Muscle of back (tissue), 11 donors: Measurements from ENCODE around the gene PLCB1. TPM values are rescaled to one million over a fixed set of nuclear protein-coding genes. Genes with fewer than 3 reads are reported as not detected.
A peak's percentile ranks its signal among the peaks of the same experiment; 100 is the strongest.

Experiments
- DNase-seq, 3 donors: peaks; one replicate each; pipeline versions ENCODE4 v3.0.0 to v3.0.0-alpha.2; 2013
- polyA plus RNA-seq, 10 donors: library from polyadenylated mRNA; unstranded; fragments of 120-200 nt; gene quantifications; one replicate each; pipeline ENCODE4 v1.2.1, GENCODE V29; 2013; ENCODE audit not compliant: insufficient read length in 10 of 10

Gene PLCB1
- polyA plus RNA-seq, 10 donors: 7.8 to 16.3 (median 10.9) TPM

- no peak for DNase-seq
These were observed 3.6 kb upstream of the PLCB1 start for GRCh38 chr20:8128291-8129060.

- no peak for DNase-seq
These were observed 2.7 kb upstream of the PLCB1 start for GRCh38 chr20:8129211-8129976.

- DNase-seq: no peak
These were observed 1.1 kb upstream of the PLCB1 start for GRCh38 chr20:8130840-8131526.

- peak in 1 of 3 donors; percentile 61 for DNase-seq
These were observed 631 bp downstream of the PLCB1 start for GRCh38 chr20:8132484-8133309.

- no peak for DNase-seq
These were observed 1.3 kb downstream of the PLCB1 start for GRCh38 chr20:8133310-8133768.

GRCh38 chr20:8133851-8134451 lies 1.9 kb downstream of the PLCB1 start:
- DNase-seq: peak in 1 of 3 donors; percentile 61

GRCh38 chr20:8139899-8140298 lies 7.8 kb downstream of the PLCB1 start:
- DNase-seq: no peak

GRCh38 chr20:8143474-8143873 lies 11.4 kb downstream of the PLCB1 start:
- DNase-seq: no peak

- peak in 1 of 3 donors; percentile 48 for DNase-seq
These were observed 12.5 kb downstream of the PLCB1 start for GRCh38 chr20:8144282-8145245.

- DNase-seq: no peak
These were observed 13.4 kb downstream of the PLCB1 start for GRCh38 chr20:8145246-8146168.

GRCh38 chr20:8147476-8147875 lies 15.4 kb downstream of the PLCB1 start:
- no peak for DNase-seq

GRCh38 chr20:8148501-8148900 lies 16.4 kb downstream of the PLCB1 start:
- DNase-seq: no peak

GRCh38 chr20:8150591-8150990 lies 18.5 kb downstream of the PLCB1 start:
- peak in 1 of 3 donors; percentile 32 for DNase-seq

GRCh38 chr20:8151372-8151771 lies 19.3 kb downstream of the PLCB1 start:
- no peak for DNase-seq

GRCh38 chr20:8152183-8152582 lies 20.1 kb downstream of the PLCB1 start:
- DNase-seq: peak; percentile 53 to 68 (median 59)

- no peak for DNase-seq
These were observed 20.8 kb downstream of the PLCB1 start for GRCh38 chr20:8152847-8153246.

- DNase-seq: no peak
These were observed 21.3 kb downstream of the PLCB1 start for GRCh38 chr20:8153281-8153908.

GRCh38 chr20:8154638-8155037 lies 22.6 kb downstream of the PLCB1 start:
- no peak for DNase-seq
